ENCODE data around the gene EPC1.
A peak's percentile ranks its signal among the peaks of the same experiment; 100 is the strongest.

EPC1 gene, protein sequence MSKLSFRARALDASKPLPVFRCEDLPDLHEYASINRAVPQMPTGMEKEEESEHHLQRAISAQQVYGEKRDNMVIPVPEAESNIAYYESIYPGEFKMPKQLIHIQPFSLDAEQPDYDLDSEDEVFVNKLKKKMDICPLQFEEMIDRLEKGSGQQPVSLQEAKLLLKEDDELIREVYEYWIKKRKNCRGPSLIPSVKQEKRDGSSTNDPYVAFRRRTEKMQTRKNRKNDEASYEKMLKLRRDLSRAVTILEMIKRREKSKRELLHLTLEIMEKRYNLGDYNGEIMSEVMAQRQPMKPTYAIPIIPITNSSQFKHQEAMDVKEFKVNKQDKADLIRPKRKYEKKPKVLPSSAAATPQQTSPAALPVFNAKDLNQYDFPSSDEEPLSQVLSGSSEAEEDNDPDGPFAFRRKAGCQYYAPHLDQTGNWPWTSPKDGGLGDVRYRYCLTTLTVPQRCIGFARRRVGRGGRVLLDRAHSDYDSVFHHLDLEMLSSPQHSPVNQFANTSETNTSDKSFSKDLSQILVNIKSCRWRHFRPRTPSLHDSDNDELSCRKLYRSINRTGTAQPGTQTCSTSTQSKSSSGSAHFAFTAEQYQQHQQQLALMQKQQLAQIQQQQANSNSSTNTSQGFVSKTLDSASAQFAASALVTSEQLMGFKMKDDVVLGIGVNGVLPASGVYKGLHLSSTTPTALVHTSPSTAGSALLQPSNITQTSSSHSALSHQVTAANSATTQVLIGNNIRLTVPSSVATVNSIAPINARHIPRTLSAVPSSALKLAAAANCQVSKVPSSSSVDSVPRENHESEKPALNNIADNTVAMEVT

DNA sequence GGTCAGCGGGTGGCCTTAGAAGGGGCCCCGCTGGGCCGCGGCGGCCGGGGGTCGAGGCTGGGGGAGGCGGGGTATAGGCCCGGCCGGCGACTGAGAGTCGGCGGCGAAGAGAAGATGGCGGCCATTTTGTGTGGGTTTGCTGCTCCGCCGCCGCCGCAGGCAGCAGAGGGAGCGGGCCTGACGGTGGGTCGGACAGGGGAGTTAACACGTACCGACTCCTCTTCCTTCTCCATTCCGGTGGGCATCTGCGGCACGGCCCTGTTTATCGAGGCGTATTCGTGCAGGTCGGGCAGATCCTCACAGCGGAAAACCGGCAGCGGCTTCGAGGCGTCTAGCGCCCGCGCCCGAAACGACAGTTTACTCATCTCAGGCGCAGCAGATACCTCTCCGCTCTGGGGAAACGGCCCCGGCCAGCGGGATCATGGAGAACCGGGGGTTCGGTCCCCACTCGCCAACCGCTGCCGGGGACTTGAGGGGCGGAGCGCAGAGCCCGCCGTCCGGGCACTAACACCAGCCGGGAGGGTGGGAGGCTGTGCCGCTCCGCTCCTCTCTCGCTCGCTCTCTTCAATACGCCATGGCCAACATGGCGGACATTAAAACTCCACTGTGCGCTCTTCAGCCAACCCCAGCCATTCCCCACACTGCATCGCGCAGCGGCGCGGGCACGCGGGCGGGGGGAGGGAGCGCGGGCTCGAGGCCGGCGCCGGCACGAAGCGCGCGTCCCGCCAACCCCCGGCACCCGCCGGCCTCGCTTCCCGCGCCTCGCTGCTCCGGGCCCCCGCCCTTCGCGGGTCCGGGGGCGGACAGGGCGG is at the start of gene EPC1:
EPC1 (minus strand) TSS at position 608 of the 812 bp plus-strand sequence; CDS start at position 365, 243 bp downstream.
- peak; percentile 87 for ATAC-seq
- TF ChIP-seq SNAI2 (CRISPR knock-in tag; IDR thresholded peaks at IDR 0.05) (peak; percentile 76), ZNF70 (CRISPR knock-in tag; IDR thresholded peaks at IDR 0.05) (peak; percentile 19; the same call in 1 of the 2 replicates), ZNF8 (CRISPR knock-in tag; IDR thresholded peaks at IDR 0.05) (peak; percentile 44; the same call in 1 of the 2 replicates), ARNTL (CRISPR knock-in tag; IDR thresholded peaks at IDR 0.05; ENCODE audit: borderline replicate concordance, low read depth) (no peak), ZFP30 (CRISPR knock-in tag; IDR thresholded peaks at IDR 0.05) (peak; percentile 26; the same call in 1 of the 2 replicates), OSR1 (CRISPR knock-in tag; IDR thresholded peaks at IDR 0.05) (no peak), TSHZ2 (CRISPR knock-in tag; IDR thresholded peaks at IDR 0.05) (peak; percentile 77), PPARA (CRISPR knock-in tag; IDR thresholded peaks at IDR 0.05; ENCODE audit: borderline replicate concordance) (no peak), GLIS3 (CRISPR knock-in tag; IDR thresholded peaks at IDR 0.05) (peak; percentile 89), ZNF565 (CRISPR knock-in tag; conservative IDR thresholded peaks at IDR 0.05; ENCODE audit: low read depth) (0 out of 2 replicates have a peak, but pooled peaks have one; percentile 24), ZFP3 (CRISPR knock-in tag; IDR thresholded peaks at IDR 0.05) (peak; percentile 35), CSRNP3 (CRISPR knock-in tag; IDR thresholded peaks at IDR 0.05) (no peak), CSDC2 (CRISPR knock-in tag; IDR thresholded peaks at IDR 0.05) (peak; percentile 74)
- TF ChIP-seq, protein P1, sequence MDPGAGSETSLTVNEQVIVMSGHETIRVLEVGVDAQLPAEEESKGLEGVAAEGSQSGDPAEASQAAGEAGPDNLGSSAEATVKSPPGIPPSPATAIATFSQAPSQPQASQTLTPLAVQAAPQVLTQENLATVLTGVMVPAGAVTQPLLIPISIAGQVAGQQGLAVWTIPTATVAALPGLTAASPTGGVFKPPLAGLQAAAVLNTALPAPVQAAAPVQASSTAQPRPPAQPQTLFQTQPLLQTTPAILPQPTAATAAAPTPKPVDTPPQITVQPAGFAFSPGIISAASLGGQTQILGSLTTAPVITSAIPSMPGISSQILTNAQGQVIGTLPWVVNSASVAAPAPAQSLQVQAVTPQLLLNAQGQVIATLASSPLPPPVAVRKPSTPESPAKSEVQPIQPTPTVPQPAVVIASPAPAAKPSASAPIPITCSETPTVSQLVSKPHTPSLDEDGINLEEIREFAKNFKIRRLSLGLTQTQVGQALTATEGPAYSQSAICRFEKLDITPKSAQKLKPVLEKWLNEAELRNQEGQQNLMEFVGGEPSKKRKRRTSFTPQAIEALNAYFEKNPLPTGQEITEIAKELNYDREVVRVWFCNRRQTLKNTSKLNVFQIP (CRISPR knock-in tag; IDR thresholded peaks at IDR 0.05; ENCODE audit: borderline replicate concordance, low read depth), result 0 out of 2 replicates have a peak, but pooled peaks have one; percentile 36

- no peak for ATAC-seq
- TF ChIP-seq CREB5 (CRISPR knock-in tag; IDR thresholded peaks at IDR 0.05; ENCODE audit: low read depth), result no peak
- no peak for TF ChIP-seq ISL1 (CRISPR knock-in tag; IDR thresholded peaks at IDR 0.05)
- no peak for TF ChIP-seq GLIS3 (CRISPR knock-in tag; IDR thresholded peaks at IDR 0.05)
- TF ChIP-seq, protein P1 (CRISPR knock-in tag; IDR thresholded peaks at IDR 0.05; ENCODE audit: borderline replicate concordance, low read depth), result no peak
- TF ChIP-seq ZFP3 (CRISPR knock-in tag; IDR thresholded peaks at IDR 0.05), result no peak
- no peak for TF ChIP-seq ZNF8 (CRISPR knock-in tag; IDR thresholded peaks at IDR 0.05)
- TF ChIP-seq, protein P2, sequence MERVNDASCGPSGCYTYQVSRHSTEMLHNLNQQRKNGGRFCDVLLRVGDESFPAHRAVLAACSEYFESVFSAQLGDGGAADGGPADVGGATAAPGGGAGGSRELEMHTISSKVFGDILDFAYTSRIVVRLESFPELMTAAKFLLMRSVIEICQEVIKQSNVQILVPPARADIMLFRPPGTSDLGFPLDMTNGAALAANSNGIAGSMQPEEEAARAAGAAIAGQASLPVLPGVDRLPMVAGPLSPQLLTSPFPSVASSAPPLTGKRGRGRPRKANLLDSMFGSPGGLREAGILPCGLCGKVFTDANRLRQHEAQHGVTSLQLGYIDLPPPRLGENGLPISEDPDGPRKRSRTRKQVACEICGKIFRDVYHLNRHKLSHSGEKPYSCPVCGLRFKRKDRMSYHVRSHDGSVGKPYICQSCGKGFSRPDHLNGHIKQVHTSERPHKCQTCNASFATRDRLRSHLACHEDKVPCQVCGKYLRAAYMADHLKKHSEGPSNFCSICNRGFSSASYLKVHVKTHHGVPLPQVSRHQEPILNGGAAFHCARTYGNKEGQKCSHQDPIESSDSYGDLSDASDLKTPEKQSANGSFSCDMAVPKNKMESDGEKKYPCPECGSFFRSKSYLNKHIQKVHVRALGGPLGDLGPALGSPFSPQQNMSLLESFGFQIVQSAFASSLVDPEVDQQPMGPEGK (CRISPR knock-in tag; IDR thresholded peaks at IDR 0.05; ENCODE audit: borderline replicate concordance), result no peak
- no peak for TF ChIP-seq PPARA (CRISPR knock-in tag; IDR thresholded peaks at IDR 0.05; ENCODE audit: borderline replicate concordance)
- no peak for TF ChIP-seq ARNTL (CRISPR knock-in tag; IDR thresholded peaks at IDR 0.05; ENCODE audit: borderline replicate concordance, low read depth)
- no peak for TF ChIP-seq CSDC2 (CRISPR knock-in tag; IDR thresholded peaks at IDR 0.05)
- TF ChIP-seq CSRNP3 (CRISPR knock-in tag; IDR thresholded peaks at IDR 0.05), result no peak
- no peak for TF ChIP-seq BACH2 (CRISPR knock-in tag; IDR thresholded peaks at IDR 0.05; ENCODE audit: borderline replicate concordance)
- no peak for TF ChIP-seq ZC3H10 (CRISPR knock-in tag; IDR thresholded peaks at IDR 0.05)
- no peak for TF ChIP-seq ESRRG (CRISPR knock-in tag; IDR thresholded peaks at IDR 0.05)
- TF ChIP-seq TCF4 (CRISPR knock-in tag; IDR thresholded peaks at IDR 0.05; ENCODE audit: borderline replicate concordance), result no peak
- TF ChIP-seq ZNF565 (CRISPR knock-in tag; conservative IDR thresholded peaks at IDR 0.05; ENCODE audit: low read depth), result no peak
- no peak for TF ChIP-seq RARB (CRISPR knock-in tag; IDR thresholded peaks at IDR 0.05)
- TF ChIP-seq TOX (CRISPR knock-in tag; IDR thresholded peaks at IDR 0.05; ENCODE audit: borderline replicate concordance), result no peak
Observed at GRCh38 chr10:32393911-32394310, 47.0 kb upstream of the EPC1 start.

Measured in SK-N-SH treated with all-trans-retinoic acid at 6 μM for 48 hours (cell line).